GM18502 (cell line): ENCODE results near the gene NECTIN1.

Source experiments
- ATAC-seq: cut with Tn5 transposase; IDR thresholded peaks from one replicate; pipeline ENCODE4 v1.9.1; 2021; ENCODE audit warnings: mild to moderate bottlenecking; ENCODE audit not compliant: unreplicated experiment, poor library complexity

The NECTIN1 gene

DNA sequence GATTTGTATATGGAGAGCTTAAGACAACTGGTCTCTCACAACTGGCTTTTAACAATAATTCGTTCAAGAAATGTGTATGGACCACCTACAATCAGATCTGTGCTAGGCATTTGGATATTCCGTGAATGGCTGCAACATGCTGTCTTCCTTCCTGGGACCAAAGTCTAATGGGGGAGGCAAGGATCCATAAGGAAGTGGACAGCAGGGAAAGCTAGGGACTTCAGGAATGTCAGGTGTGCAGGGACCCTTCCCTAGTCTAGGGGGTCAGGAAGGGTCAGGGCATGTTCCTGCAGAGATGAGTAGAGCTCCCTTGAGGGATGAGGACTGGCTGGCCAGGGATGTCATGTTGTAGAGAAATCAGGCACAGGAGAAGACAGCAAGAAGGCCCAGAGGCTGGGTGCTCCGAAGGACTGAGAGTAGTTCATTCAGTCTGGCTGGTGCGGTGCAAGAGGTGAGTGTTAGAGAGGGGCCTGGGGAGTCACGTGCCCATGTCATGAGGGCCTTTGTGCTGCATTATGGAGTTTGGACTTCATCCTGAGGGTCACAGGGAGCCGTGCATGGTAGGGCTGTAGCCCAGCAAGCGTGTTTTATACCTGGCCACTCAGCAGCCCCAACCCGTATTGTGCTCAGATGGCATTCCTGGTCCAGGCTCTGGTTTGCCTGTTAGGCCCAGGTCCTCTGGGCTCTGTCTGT is 8.5 kb upstream of the NECTIN1 start:
- no peak for ATAC-seq

DNA sequence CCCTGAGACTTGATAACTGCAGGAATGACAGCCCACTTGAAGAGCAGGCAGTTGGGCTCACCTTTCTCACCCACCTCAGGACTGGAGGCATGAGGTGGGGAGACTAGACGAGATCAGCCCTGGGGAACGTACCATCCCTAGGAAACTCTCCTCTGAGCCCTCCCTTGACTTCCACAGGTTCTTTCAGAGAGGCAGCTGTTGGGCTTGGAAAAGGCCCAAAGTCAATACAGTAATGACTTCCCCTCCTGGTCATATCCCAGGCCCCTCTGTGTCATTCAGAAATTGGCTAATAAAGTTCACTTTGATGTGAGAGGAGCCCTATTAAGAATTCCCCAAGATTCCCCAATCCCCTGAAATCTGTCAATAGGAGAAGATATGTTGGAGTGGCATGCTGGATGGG is 5.8 kb upstream of the NECTIN1 start:
- no peak for ATAC-seq

DNA sequence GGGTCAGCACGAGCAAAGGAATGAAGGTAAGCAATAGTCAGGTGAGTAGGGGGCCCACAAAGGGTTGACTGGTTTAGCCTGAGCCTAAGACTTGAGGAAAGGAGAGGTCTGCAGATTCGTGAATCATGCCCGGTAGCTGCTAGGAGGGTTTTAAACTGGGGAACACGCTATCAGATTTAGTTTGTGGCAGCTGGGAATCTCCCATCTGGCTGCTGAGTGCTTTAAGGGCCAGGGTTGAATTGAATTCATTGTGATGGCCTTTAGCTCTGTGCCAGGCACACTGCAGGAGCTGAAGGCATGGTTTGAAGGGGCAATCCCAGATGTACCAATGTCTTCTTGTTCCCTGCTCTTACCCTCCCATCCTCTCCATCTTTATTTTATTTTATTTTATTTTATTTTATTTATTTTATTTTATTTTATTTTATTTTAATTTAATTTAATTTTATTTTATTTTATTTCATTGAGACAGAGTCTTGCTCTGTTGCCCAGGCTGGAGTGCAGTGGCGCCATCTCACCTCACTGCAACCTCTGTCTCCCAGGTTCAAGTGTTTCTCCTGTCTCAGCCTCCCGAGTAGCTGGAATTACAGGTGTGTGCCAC is 1.9 kb upstream of the NECTIN1 start:
- ATAC-seq: no peak

DNA sequence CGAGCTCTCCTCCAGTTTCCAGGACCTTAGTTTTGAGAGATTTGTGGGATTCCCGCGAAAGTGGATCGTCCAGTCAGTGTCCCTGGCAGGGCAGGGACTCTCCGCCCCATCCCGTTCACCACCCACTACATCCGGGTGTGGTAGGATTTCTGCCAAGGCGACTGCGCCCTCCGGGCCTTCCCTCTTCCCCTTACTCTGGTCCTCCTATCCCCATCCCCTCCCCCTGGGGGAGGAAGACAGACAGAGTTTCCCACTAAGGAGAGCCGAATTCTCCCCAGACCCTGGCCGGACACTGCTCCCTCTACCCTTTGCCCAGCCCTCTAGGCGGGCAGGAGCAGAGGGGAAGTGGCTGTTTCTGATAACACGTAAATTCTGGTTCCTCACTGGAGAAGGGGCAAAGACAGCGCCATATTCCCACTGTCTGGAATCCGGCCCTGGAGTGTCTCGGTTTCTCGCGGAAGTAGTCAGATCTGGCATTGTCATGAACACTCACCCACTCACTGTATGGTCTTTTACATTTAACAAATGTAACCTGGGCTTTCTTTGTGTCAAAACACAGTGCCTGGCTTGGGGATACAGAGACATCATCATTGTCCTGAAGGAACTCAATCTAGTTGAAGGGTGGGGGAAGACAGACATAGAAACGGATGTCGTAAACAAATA is 1.1 kb upstream of the NECTIN1 start:
- no peak for ATAC-seq

DNA sequence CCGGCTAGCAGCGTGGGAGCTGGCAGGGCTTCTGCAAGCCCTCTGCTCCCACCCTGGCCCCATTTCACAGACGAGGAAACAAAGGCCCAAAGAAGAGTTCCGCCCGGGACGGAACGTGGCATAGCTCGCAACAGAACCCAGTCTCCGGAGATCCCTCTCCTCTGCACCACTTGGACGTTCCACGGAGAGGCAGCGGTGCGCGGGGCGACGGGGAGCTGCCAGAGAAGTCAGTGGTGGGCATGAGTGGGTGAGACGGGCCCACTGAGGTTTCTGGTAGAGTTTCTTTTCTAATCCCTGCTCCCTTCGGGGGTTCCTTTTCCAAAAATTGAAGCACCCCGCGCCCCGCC is 554 bp upstream of the NECTIN1 start:
- peak; percentile 31 for ATAC-seq

DNA sequence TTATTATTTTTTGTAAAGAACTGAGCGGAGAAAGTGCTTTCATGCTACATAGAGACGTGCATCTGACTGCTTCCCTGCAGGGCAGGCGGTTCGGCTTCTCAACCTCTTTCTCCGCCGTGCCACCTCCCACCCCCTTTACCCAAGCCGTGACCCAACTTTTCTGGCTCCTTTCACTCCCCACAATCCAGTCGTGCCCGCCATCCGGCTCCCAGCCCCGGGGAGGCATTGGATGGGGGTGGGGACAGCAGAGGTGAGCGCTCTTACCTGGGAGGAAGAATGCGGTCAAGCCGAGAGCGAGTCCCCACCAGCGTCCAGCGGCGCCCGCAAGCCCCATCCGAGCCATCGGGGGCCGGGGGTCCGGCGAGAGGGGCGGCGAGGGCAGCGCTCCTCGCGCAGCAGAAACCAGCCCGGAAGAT is 781 bp downstream of the NECTIN1 start:
- ATAC-seq: no peak

DNA sequence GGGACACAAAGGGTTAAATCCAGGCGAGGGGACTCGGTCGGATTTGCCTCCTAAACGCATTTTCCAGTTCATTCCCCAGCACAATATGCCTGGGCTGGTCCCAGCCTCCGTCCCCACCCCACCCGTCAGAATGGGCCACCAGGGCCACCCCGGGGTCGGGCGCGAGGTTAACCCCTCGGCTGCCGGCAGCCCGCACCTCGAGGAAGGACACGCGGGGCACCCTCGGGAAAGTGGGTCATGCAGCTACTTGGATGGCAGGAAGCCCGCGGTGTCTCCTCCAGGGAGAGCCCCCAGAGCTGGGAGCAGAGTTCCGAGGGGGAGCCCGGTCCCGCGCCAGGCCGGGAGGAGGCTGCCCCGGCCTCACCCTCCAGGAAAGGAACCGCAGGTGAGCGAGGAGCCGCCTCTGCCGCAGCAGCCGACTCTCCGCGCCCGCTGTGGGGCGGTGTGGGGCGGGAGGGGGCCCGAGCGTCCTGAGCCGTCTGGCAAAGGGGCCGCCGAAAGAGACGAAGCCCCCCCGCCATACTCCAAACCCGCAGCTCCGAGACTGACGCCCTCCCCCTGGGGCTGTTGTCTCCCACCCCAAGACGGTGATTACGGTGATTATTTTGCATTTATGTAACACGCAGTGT is 1.4 kb downstream of the NECTIN1 start:
- no peak for ATAC-seq

DNA sequence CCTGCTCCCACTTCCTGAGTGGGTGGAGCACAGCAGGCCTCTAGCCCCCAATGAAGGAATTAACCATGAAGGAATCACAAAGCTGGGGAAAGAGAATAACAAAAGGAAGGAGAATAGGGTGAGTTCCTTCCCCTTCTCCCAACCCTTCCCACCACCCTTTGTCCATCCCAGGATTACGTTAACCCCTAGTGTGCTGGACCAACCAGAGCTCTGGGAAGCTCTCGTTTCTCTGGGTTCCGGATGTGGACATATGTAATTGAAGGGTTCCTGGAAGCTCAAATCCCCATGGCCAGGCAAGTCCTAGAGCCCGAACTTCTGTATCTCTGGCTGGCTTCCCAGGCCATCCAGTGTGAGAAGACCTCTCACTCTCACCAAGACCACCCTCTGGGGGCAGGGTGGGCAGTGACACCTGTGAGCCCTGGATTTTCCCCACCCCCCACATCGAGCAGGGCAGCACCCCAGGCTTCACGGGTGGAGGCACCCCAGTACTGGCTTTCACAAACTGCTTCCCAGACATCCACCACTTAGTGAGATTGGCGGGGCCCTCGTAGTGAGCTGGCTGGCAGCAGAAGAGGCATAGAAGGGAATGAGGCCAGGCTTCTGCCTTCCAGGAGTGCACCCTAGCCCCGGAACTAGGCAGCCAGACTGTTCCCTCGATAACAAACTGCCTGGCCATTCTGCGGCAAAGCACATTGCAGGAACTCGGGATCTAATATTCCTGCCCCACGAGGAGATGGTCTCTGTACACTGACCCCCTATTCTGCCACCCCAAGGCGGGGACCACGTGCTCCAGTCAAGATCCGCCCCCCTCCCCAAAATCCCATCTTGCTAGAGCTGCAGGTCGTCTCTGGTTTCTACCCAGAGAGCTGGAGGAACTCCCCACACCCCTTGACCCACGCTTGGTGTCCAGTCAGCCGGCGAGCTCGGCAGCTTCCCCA is 2.1 kb downstream of the NECTIN1 start:
- ATAC-seq: no peak

DNA sequence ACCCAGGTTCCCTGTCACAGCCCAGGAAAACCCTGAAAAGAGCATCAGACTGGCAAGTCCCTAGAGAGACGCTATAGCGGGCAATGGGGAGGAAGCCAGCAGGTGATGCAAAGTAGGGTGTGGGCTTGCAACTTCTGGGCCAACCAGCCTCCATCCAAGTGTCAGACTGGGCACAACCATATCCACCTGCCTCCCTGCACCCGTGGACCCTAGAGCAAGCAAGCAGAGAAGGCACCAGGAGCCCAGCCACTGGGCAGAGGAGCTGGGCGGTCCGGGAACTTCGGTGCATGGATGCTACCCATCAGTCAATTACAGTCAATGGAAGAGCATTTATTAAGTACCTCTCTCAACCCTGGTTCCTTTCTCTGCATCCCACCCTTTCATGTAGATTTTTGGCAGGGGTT is 2.8 kb downstream of the NECTIN1 start:
- ATAC-seq: no peak

DNA sequence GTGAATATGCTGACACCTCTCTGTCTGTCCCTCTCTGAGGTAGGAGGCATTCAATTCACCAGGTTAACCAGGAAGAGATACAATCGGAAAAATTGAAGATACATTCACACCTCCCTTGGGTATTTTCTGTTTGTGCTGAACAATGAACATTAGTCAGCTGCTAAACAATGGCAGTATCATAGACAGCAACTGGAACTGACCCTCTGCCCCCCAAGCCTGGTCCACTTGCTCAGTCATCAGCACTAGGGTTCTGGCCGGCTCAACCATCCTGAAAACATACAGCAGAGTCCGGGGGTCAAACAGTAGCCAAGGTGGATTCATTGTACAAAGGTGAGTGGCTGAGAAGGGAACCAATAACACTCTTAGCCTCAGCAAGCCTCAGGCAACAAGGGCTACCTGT is 4.0 kb downstream of the NECTIN1 start:
- no peak for ATAC-seq

DNA sequence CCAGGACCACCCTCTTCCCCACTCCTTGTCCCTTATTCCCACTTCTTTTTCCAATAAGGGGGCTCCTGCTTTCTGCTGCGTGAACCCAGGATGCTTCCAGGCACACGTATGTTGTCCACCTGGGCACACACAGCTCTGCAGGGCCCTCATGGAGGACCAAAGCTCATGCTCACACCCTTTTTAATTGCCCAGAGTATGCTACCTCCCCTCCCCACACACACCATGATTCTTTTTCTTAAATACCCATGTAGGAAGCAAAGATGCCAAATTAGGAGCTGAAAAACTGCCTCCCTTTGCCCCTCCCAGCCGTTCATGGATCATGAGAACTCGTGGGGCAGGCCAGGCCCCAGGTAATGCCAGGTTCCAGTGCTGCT is 5.1 kb downstream of the NECTIN1 start:
- ATAC-seq: no peak

DNA sequence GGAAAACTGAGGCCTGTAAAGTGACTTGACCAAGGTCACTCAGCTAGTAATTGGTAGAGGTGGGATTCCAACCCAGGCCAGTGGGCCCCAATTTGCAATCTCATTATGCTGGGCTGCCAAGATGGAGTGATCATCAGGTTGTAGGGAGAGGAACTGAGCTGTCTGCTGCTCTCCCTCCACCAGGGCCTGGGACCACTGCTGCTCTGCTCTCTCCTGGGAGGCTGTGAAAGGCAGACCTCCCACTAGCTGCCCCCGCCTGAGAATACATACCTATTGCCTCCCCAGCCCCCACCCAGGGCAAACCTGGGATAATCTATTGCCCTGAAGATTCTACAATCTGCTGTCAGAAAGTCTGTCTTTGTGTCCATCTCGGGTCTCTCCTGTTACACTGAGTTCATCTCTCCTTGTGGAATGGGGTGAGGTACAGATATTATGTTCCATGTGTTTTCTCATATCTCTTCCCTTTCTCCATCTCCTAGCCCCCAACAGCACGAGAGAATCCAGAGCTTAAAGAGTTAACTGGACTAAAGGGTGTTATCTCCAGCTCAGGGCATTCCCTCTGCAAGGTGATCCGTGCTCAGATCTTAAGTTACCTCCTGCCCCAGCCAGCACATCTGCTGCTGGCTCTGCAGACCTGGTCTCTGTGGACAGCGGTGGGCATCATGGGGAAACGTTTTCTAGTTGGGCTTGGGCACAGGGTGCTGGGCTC is 5.6 kb downstream of the NECTIN1 start:
- ATAC-seq: no peak

DNA sequence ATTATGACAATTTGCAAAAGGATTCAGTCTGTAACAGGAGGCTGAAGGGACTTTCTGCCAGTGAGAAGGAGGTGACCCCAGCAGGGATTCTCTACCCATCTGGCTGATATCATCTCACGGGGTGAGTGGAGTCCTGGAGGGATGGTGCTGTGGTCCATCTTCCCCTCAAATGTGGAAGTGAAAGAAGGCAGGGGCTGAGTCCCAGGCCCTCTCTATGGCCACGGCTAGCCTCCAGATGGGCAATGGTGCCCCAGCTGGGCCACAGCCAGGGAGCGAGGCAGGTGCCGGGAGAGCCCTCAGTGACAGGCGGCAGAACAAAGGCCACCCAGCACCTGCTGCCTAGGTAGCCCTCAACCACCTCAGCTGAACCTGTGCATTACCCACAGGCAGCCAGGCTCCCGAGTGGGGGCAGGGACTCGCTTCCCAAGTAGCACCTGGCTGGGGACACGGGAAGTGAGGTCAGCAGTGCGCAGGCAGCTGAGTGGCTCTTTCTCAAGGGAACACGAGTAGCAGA is 6.7 kb downstream of the NECTIN1 start:
- ATAC-seq: no peak

DNA sequence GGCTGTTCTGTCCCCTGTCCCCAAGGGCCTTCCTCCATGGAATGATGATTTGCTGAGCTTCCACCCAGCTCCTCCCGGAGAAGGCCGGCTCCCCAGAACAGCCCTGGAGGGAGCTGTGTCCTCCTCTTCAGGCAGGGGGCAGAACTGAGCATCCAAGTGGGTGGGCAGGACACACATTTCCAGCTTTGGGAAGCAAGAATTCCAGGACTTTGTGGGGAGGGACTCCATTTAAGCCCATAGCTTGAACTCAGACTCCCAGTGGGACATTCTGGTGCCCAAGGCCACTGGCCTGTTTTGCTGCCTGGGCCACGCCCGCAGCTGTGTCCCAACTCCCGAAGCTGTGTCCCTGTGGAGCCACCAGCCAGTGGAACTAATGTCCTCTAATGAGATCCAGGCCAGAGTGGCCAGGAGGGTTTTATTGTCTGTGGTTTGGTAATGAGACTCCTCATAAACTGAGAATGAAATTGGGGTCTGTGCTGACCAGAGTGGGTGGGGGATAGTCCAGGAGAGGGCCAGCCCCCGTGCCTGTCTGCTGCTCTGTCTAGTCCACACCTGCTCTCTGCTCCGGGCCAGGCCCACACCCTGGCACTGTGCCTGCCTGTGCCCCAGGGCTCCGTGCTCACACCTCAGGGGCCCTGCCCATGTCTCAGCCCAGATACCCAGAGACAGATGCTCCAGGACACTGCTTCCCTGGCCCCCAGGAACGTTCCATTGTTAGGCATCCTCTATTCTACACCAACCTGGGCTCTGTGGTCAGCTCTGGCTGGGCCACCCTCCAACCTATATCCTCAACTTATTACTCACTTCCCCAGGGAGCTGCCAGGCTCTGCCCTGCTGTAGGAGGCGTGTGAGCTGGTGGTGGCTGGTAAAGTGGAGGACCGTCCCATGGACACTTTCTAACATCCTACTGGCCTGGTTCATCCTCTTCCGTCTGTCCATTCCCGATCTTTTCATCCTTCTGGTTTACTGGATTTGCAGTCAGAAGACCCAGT is 7.6 kb downstream of the NECTIN1 start:
- no peak for ATAC-seq

DNA sequence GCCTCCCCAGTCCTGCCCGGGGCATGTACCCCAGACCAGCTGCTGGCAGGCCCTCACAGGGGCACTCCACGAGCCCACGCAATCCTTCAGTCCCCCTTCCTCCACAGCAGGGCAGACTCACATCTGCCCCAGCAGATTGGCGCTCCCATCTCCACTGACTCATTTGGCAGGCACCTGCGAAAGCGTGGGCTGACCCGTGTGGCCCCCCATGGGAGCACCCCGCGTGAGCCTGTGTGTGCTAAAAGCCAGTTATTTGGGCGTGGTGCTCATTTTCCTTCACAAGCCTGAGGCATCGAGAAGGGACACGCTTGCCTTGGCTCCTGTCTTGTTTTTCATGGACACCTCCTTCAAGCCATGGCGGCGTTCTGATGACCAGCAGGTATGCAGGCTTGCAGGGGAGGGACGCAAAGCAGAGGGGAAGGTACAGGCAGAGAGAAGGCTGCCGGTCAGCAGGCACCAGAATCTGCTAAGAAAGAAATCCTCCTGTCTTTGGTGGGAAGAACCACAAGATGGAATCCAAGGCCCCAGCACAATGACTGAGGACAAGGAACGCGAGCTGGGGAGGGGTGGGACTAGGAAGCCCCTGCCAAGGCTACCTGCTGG is 8.6 kb downstream of the NECTIN1 start:
- ATAC-seq: no peak

DNA sequence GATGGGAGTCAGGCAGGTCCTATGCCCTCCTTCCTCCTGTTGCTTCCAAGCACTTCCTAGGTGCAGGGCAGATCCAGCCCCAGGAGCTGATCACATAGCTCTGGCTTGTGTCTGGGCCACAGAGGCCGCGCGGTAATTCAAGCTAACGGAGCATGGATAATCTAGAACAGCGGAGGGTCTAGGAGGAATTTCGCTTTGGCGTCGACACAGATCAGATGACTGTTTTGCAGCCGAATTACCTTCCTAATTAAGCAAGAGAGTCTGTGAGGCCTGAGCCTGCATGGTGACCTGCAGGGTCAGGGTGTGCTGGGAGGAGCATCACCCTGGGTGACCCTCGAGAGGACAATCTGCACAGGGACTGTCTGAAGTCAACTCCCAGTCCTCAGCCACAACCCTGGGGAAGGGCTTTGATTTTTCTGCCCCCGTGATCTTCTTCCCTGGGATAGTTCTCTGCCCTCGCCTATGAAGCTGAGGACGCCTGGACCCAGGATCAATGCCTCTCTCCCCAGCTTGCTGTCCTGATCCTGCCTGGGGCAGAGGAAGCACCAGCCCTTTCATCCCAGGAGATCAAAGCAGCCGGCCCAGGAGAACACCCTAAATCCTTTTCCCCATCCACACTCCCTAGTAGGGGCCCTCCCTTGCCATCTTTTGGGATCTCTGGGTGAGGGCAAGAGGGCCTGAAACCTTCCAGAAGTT is 11.0 kb downstream of the NECTIN1 start:
- ATAC-seq: no peak
